ENCODE results near the gene GPR180. TPM values are rescaled to one million over a fixed set of nuclear protein-coding genes. Genes with fewer than 3 reads are reported as not detected.

Gene GPR180
- total RNA-seq, 2 donors from 2014 or later = 3.9 to 6.3 TPM

DNA sequence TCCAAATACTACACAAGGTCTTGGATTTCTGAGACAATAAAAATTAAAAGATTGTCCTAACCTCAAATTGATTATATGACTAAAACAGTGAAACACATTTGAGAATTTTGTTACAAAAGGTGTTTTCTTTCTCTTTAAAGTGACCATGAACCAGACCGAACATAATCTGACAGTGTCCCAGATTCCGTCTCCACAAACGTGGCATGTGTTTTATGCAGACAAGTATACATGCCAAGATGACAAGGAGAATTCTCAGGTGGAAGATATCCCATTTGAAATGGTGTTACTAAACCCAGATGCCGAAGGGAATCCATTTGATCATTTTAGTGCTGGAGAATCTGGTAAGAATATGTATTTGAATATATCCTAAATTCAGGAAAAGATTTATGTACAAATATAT, 10.4 kb downstream of the GPR180 start:
- Histone ChIP-seq H3K9me3 (no peaks in the 10 kb centered on the region), H3K4me1 (ENCODE audit: control insufficient read depth in 1 of 2, low read depth in 2 of 2) (no peaks in the 10 kb centered on the region), H3K27me3 (replicated peaks; ENCODE audit: insufficient read depth) (no peaks in the 10 kb centered on the region), H3K27ac (no peak overlapping the region), H3K36me3 (peaks cover 7% of the 10 kb centered on the region), H3K4me3 (no peak overlapping the region)
- ATAC-seq (ENCODE audit: insufficient number of reproducible peaks, low FRiP score, low read depth) (no peak), DNase-seq (ENCODE audit: low spot score) (no peak)
- TF ChIP-seq, protein P1, sequence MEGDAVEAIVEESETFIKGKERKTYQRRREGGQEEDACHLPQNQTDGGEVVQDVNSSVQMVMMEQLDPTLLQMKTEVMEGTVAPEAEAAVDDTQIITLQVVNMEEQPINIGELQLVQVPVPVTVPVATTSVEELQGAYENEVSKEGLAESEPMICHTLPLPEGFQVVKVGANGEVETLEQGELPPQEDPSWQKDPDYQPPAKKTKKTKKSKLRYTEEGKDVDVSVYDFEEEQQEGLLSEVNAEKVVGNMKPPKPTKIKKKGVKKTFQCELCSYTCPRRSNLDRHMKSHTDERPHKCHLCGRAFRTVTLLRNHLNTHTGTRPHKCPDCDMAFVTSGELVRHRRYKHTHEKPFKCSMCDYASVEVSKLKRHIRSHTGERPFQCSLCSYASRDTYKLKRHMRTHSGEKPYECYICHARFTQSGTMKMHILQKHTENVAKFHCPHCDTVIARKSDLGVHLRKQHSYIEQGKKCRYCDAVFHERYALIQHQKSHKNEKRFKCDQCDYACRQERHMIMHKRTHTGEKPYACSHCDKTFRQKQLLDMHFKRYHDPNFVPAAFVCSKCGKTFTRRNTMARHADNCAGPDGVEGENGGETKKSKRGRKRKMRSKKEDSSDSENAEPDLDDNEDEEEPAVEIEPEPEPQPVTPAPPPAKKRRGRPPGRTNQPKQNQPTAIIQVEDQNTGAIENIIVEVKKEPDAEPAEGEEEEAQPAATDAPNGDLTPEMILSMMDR (IDR thresholded peaks at IDR 0.05) = no peak

DNA sequence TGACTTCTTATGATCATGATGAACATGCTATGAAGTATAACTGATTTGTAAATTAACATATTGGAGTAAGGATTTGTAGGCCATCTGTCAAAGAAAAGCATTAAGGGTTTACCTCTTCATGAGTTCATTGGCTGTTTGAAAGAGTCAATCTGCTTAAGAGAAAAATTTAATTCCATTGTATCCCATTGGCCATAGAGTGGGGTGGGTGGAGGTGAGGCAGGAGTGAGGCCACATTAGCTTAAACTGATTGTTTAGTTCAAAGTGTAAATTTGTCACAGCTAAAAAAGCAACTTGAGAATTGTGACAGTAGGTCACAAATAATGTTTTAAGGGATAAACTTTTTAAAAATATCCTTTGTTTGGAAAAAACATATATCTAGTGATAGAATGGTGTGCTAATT, 11.4 kb downstream of the GPR180 start:
- ATAC-seq (ENCODE audit: insufficient number of reproducible peaks, low FRiP score, low read depth) = no peak
- no peaks in the 10 kb centered on the region for H3K4me1 ChIP-seq (ENCODE audit: control insufficient read depth in 1 of 2, low read depth in 2 of 2)
- H3K36me3 ChIP-seq = peaks cover 7% of the 10 kb centered on the region
- no peaks in the 10 kb centered on the region for H3K9me3 ChIP-seq
- H3K4me3 ChIP-seq = no peak overlapping the region
- TF ChIP-seq, protein P1 (IDR thresholded peaks at IDR 0.05) = no peak
- no peak for DNase-seq (ENCODE audit: low spot score)
- H3K27me3 ChIP-seq (replicated peaks; ENCODE audit: insufficient read depth) = no peaks in the 10 kb centered on the region
- H3K27ac ChIP-seq = no peak overlapping the region

DNA sequence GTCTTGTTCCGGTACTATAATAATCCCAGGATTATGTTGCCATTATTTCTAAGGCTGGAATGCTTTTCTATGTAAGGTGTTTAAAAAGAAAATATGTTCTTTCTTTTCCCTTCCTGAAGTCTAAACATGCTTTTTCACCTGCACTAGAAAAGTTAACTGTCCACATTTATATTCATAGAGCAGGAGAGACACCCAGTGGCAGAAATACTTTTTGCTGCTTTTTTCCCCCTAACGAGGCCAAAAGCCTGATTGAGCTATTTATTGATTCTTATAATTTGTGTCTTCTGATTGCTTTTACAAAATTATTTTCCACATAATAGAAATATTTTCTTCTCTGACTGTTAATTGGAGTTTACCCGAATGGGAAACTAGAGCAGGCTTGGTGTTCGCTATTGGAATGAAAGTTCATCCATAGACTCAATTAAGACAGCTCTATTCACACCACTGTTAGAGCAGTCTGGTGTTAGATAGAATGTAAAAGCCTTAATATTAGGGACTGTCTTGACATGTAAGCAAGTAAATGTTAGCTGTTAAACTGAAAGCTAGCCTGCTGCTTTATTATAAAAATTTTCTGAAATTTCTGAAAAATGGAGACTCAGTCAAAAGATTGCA, 15.8 kb downstream of the GPR180 start:
- no peaks in the 10 kb centered on the region for H3K9me3 ChIP-seq
- H3K4me3 ChIP-seq = no peak overlapping the region
- H3K27me3 ChIP-seq (replicated peaks; ENCODE audit: insufficient read depth) = no peaks in the 10 kb centered on the region
- H3K27ac ChIP-seq = no peak overlapping the region
- no peak for DNase-seq (ENCODE audit: low spot score)
- no peak for ATAC-seq (ENCODE audit: insufficient number of reproducible peaks, low FRiP score, low read depth)
- H3K36me3 ChIP-seq = peaks cover 3% of the 10 kb centered on the region
- TF ChIP-seq, protein P1 (IDR thresholded peaks at IDR 0.05) = peak; percentile 57
- H3K4me1 ChIP-seq (ENCODE audit: control insufficient read depth in 1 of 2, low read depth in 2 of 2) = no peaks in the 10 kb centered on the region

DNA sequence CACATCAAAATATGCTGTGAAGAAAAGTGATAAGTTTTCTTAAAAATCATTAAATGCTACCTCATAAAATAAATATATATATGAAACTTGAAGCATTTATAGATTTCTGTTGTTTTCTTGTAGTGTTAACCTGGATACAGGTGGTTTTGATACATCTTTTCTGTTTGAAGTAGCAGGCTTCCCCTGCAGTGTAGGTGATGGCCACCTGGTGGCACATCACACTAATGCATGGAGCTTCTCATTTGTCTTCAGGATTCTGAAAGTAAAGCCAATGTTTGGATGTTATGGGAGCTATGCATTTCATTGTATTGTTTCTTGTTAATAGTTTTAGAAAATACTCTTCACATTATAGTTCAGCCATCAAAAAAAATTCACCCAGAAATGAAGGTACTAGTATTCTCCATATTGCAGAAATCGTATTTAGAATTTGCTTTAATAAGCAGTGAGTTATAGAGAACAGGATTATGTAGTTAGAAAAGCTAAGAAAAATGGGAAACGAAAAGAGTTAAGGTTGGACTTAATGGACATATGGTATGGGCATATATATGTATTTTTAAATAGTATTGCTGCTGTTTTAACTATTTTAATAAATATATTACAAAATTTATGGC, 18.7 kb downstream of the GPR180 start:
- Histone ChIP-seq H3K27me3 (replicated peaks; ENCODE audit: insufficient read depth) (no peaks in the 10 kb centered on the region), H3K4me1 (ENCODE audit: control insufficient read depth in 1 of 2, low read depth in 2 of 2) (no peaks in the 10 kb centered on the region), H3K9me3 (no peaks in the 10 kb centered on the region), H3K36me3 (peaks cover 10% of the 10 kb centered on the region), H3K27ac (no peak overlapping the region), H3K4me3 (no peak overlapping the region)
- DNase-seq (ENCODE audit: low spot score) (no peak), ATAC-seq (ENCODE audit: insufficient number of reproducible peaks, low FRiP score, low read depth) (no peak)
- TF ChIP-seq, protein P1 (IDR thresholded peaks at IDR 0.05) = no peak

DNA sequence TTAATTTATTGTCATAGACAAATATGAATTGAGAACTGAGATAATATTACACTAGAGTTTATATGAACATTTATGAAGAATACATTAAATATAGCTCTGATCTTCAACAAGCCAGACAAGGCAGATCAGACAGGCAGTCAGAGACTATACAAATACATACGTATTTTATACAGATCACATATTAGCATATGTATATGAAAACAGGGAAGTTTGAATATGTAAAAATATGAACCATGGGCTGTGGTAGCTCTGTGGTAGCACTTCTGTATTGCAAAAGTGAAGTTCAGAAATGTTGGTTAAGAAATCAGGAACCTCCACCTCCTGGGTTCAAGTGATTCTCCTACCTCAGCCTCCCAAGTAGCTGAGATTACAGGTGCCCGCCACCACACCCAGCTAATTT, 20.7 kb downstream of the GPR180 start:
- Histone ChIP-seq H3K9me3 (no peaks in the 10 kb centered on the region), H3K4me3 (no peak overlapping the region), H3K27me3 (replicated peaks; ENCODE audit: insufficient read depth) (no peaks in the 10 kb centered on the region), H3K27ac (no peak overlapping the region), H3K36me3 (peaks cover 10% of the 10 kb centered on the region), H3K4me1 (ENCODE audit: control insufficient read depth in 1 of 2, low read depth in 2 of 2) (no peaks in the 10 kb centered on the region)
- ATAC-seq (ENCODE audit: insufficient number of reproducible peaks, low FRiP score, low read depth) (no peak), DNase-seq (ENCODE audit: low spot score) (no peak)
- TF ChIP-seq, protein P1 (IDR thresholded peaks at IDR 0.05) = no peak

Measured in thoracic aorta (tissue), 2 donors.